ENCODE measurements around the gene PRRT1B.

Gene PRRT1B
- total RNA-seq, result 0 to 1.1 (median 0) reads per million in 17 experiments

DNA sequence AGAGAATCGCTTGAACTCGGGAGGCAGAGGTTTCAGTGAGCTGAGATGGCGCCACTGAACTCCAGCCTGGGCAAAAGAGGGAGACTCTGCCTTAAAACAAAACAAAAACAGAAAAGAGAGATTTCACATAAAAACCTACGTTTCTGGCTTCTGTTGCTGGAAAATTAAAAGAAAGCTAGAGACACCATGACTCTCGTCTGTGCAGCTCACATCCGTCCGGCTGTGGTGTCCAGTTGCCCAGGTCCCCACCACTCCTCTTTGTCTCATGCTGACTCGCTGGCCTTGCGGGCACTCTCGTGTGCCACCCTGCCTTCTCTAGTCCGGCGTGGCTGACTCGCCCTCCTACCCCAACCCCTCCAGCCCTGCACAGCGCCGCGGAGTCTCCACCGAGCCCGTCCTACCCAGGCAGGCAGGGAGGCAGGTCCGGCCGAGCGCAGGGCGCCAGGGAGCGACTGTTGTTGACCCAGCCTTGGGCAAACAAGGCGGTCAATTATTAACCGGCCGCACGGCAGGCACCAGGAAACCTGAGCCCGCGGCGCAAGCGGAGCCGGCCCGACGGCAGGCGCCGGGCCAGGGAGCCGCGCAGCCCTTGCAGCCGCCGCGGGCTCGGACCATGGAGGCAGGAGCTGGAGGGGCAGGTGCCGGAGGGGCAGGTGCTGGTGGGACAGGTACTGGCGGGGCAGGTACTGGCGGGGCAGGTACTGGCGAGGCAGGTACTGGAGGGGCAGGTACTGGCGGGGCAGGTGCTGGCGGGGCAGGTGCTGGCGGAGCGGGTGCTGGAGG is at the start of gene PRRT1B:
Gene PRRT1B, plus strand, starts transcription at position 521 of the 783 bp plus-strand sequence. Its CDS starts 93 bp downstream, at position 614.
- DNase-seq, result no peak

DNA sequence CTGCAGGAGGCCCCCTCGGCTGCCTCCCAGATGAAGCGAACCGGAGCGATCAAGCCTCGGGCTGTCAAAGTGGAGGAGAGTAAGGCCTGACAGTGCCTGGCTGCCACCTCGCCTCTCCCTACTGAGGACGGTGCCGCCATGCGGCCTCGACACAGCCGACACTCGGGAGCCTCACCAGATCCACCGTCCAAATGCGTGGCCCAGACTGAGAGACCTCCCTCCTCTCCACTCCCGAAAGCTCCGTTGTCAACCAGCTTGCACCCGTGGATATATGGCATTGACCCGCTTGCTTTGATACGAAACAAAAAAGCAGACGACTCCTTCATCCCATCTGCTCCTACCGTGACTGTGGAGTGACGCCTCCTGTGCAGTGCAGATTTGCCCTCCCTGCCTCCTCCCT is 49.5 kb upstream of the PRRT1B start:
- no peak for DNase-seq

DNA sequence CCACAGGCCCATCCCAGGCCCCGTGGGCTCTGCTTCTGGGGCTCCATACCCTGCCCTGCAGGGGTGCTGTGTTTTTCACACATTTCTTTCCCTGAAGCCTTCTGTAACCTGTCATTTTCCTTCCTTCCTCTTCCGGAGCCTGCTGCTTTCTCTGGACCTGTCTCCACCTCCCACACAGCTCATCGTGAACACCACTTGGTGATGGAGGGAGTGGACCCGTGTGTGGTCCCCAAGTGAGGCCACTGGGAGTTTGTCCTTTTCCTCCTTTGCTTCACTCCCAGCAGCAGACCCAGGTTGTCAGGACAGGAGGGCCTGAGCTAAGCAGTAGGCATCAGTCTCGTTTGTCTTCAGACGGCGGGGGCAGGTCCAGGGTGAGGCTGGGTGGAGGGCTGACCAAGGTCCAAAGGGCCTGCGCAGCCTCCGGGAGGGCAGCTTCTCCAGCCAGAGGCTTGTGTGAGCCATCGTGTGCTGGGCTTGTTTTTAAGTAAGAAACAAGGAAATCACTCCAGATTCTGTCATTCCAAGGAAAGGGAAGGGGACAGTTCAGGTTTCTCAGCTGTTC is 48.4 kb upstream of the PRRT1B start:
- no peak for DNase-seq

GRCh38 chr9:131499254-131499767 is 46.0 kb upstream of the PRRT1B start:
- DNase-seq, result no peak

- no peak for DNase-seq
These were observed 44.9 kb upstream of the PRRT1B start for GRCh38 chr9:131500377-131500776.

- DNase-seq, result no peak
These were observed 44.3 kb upstream of the PRRT1B start for GRCh38 chr9:131500939-131501541.

DNA sequence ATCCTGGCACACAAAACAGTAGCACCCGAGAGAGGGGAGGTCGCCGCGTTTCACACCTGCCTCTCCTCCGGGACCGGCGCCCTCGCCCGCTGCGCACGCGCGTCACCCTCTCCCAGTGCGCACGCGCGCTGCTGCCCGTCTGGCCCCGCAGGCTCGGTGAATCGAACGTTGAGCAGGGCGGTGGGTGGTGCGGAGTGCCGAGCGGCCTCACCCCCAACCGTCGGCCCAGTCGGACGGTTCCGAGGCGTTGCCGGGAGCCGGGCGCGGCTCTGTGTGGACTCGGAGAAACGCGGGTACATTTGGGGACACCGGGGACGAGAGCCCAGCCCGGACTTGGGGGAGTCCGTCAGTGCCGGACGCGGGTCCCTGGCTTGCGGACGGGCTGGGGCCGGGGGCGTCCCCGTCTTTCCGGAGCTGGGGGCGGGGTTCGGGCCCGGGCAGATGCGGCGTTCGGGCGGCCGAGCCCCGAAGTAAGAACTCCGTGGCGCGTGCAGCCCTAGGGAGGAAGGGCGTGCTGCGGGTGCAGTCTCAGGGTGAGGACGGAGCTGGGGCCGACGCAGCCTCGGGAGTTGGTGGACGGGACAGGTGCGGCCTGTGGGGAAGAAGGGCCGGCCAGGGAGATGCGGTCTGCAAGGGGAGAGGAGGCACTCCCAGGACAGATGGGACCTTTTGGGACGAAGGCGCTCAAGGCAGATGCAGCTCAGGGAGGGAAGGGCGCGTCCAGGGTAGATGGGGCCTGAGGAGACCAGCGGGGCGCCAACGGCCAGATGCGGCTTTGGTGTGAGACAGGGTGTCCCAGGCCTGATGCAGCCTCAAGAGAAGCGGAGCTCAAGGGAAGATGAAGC is 42.3 kb upstream of the PRRT1B start, which contains the start of gene POMT1:
Gene POMT1, plus strand, starts transcription at position 138 of the 845 bp plus-strand sequence. CDS start 1,301 bp downstream, outside the sequence.
- DNase-seq, result peak; percentile 90 to 95 (median 94)

DNA sequence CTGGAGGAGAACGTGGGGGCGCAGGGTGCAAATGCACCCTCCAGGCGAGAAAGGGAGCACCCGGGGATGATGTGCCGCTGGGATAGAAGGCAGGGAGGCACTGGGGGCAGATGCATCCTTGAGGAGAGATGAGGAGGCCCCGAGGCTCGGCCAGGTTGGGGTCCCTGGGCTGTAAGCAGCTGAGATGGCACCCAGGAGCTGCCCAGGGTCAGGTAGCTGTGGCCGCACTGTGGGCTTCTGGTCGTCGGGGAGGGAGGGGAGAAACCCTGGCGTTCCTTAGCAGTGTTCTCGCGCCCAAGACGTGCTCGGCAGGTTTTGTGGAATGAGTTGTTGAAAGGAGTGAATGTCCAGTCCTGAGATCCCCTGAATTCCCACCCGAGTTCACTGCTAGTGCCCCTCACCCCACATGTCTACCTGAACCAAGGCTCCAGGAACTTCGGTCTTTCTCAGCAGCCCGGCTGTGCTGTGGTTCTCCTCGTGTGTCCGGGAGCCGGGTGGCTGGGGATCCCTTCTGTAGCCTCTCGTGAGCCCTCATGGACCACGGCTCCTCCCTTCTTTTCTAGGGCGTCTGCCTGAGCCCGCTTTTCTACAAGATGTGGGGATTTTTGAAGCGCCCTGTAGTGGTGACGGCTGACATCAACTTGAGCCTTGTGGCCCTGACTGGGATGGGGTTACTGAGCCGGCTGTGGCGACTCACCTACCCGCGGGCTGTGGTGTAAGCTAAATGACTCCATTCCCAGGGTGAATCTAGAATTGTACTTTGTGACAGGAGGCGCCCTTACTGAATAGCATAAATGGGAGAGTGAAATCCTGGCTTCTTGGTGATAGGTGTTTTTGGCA is 41.5 kb upstream of the PRRT1B start:
- DNase-seq, result peak; percentile 19 to 49 (median 40)

DNA sequence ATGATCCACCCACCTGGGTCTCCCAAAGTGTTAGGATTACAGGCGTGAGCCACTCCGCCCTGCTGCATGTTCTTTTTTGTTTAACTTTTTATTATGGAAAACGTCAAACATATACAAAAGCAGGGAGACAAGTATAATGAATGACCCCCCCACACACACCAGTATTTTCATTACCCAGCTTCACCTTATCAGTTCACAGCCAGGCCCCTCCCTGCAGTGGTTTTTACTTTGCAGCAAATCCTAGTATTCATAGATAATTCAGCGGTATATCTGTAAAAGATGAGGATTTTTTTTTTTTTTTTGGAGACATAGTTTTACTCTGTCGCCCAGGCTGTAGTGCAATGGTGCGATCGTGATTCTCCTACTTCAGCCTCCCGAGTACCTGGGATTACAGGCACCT is 40.3 kb upstream of the PRRT1B start:
- no peak for DNase-seq

DNA sequence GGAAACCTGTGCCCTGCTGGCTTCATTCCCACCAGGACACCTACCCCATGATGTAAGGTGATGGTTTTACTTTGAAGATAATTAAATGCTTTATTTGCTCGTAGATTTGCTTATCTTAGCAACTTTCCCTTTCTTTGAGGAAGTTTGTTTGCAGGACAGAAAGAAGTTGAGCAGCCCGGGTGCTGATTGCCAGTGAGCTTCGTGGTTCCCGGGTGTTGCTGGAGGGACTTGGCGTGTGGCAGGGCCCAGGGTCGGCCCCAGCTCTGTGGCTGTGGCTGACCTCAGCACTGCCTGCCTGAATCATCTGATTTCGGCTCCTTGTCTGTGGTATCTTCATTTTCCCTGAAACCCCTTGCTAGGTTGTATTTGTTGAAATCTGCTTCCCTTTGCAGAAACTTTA is 33.9 kb upstream of the PRRT1B start:
- DNase-seq, result peak; percentile 13 to 55 (median 44)

DNA sequence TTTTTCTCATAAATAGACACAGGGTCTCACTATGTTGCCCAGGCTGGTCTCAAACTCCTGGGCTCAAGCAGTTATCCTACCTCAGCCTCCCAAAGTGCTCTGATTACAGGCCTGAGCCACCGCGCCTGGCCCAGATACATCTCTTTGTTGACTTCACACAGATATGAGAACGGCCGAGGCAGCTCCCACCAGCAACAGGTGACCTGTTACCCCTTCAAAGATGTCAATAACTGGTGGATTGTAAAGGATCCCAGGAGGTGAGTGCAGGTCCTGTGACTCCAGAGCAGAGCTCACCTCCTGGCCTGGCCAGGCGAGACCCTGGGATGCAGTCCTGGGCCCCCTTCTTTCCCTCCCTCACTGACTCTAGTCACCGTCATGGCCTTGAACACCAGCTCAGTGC is 33.4 kb upstream of the PRRT1B start:
- no peak for DNase-seq

DNA sequence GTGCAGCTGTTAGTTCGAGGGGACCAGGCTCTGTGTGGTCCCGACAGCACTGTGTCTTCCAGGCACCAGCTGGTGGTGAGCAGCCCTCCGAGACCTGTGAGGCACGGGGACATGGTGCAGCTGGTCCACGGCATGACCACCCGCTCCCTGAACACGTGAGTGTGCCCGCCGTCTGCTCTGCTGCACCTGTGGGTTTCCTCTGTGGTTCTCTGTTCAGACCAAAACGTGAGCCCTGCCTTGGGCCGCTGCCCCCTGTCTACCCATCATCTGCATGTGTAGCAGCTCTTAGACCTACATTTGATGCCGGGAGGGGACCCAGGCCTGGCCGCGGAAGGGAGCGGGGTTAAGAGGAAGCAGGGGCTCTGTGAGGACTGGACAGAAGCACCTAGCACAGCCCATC is 32.1 kb upstream of the PRRT1B start:
- no peak for DNase-seq

GRCh38 chr9:131515559-131516031 is 29.7 kb upstream of the PRRT1B start:
- peak in 3 of 4 experiments; percentile 14 to 43 (median 40) for DNase-seq

GRCh38 chr9:131516100-131516499 is 29.2 kb upstream of the PRRT1B start:
- DNase-seq, result peak; percentile 14 to 62 (median 48)

- DNase-seq, result no peak
These were observed 28.4 kb upstream of the PRRT1B start for GRCh38 chr9:131516930-131517329.

DNA sequence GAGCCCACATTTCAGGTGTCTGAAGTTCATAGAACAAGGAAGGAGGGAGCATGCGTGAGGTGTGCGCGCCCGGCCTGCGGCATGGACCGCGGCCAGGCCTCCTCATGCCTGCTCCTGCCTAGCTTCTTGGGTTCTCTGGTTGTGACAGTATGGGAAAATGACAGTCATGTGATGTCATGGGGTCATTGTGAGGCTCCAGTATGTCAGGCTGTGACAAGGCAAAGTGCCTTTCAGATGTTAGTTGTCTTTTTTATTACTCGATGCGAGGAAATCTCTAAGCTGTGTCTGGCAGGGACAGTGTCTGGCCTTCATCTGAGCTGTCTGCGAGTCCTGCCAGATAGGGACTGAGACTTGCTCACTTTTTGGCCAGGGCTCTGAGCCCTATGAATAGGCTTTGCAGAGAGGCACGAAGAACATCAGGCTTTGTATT is 27.5 kb upstream of the PRRT1B start:
- DNase-seq, result no peak

- DNase-seq, result no peak
These were observed 26.8 kb upstream of the PRRT1B start for GRCh38 chr9:131518553-131518952.

- DNase-seq, result no peak
These were observed 24.8 kb upstream of the PRRT1B start for GRCh38 chr9:131520503-131520902.

- no peak for DNase-seq
These were observed 24.1 kb upstream of the PRRT1B start for GRCh38 chr9:131521203-131521602.

GRCh38 chr9:131521822-131522221 is 23.5 kb upstream of the PRRT1B start:
- no peak for DNase-seq

All from suppressor macrophage (primary cell).